Activated T-helper 1 cell treated with anti-CD3 and anti-CD28 coated beads, Interleukin-12 subunit alpha, Interleukin-12 subunit beta, Interleukin-2, Interleukin-4 antibody, amounts not matched to agents 30 ng/mL and 10 ng/mL and 1 ng/mL, durations not matched to agents 14 hours and 24 hours and 36 hours (primary cell): ENCODE data around the gene WDR88. TPM values are rescaled to one million over a fixed set of nuclear protein-coding genes. Genes with fewer than 3 reads are reported as not detected.
"Not testable (repeated sequence)": the region's sequence is repeated elsewhere in the genome, so short reads cannot be mapped to it uniquely, and the experiment has no call there.

ENCODE experiments used
- DNase-seq: peaks from one replicate; pipeline ENCODE4 v3.0.0; 2021; ENCODE audit warnings: low spot score
- H3K27ac Mint-ChIP-seq: one replicate; pipeline ENCODE4 v1.8.0; 2021; ENCODE audit warnings: mild to moderate bottlenecking, mixed read lengths
- H3K27me3 Mint-ChIP-seq: one replicate; pipeline ENCODE4 v1.8.0; 2022; ENCODE audit warnings: mild to moderate bottlenecking, moderate library complexity, mixed read lengths; ENCODE audit not compliant: insufficient read depth
- H3K36me3 Mint-ChIP-seq: one replicate; pipeline ENCODE4 v1.8.0; 2021; ENCODE audit warnings: low read depth, mixed read lengths
- H3K4me1 Mint-ChIP-seq: one replicate; pipeline ENCODE4 v1.8.0; 2021; ENCODE audit warnings: low read depth, mixed read lengths
- H3K4me3 Mint-ChIP-seq: one replicate; pipeline ENCODE4 v1.8.0; 2021; ENCODE audit warnings: mild to moderate bottlenecking, moderate library complexity, mixed read lengths
- H3K9me3 Mint-ChIP-seq: one replicate; pipeline ENCODE4 v1.8.0; 2021; ENCODE audit warnings: mixed read lengths
- intact Hi-C: fragments of 100-400 bp; cut with micrococcal nuclease; formaldehyde crosslinking; loops from one replicate; pipeline ENCODE4 v1.15.1; 2024
- total RNA-seq: library from RNA; stranded (reverse); gene quantifications from 2 replicates; pipeline ENCODE4 v1.2.3, GENCODE V29; 2022

Gene WDR88
- total RNA-seq, 1 donor from 2014 or later: not detected

DNA sequence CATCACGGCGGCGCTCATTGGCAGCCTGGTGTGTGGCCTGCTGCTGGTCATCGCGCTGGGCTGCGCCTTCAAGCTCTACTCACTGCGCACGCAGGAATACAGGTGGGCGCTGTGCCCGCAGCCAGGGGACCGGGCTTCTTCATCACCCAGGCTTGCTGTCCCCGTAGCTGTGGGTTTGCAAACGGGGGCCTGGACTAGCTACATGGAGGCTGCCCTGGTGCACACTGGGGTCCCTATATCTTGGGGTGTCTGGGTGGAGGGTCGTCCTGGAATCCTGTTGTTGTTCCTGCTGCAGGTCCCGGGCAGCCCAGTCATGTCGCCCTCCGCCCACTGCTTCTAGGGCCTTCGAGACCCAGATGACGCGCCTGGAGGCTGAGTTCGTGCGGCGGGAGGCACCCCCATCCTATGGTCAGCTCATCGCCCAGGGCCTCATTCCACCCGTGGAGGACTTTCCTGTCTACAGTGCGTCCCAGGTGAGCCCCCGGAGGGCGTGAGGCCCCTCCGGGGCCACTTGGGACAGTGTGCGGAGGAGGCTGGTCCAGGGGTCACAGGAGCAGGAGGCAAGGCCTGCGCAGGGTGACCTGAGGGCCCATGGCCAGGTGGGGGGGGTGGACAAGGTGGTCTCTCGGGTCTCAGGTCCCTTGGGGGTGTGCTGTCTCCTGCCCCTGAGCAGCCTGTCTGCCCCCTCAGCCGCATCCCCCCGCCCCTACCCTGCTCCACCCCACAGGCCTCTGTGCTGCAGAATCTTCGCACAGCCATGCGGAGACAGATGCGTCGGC is 74.5 kb downstream of the WDR88 start:
- intact Hi-C loops: no loop called here

GRCh38 chr19:33207040-33207620 is 75.2 kb downstream of the WDR88 start:
- Mint-ChIP-seq H3K4me1 (no peaks in the 10 kb centered on the region), H3K27me3 (no peaks in the 10 kb centered on the region), H3K36me3 (no peaks in the 10 kb centered on the region), H3K9me3 (no peaks in the 10 kb centered on the region), H3K4me3 (no peak overlapping the region), H3K27ac (no peak overlapping the region)
- intact Hi-C loops: no loop called here
- DNase-seq: no peak

More for the DNA sequence above, 74.5 kb downstream of the WDR88 start:
- Mint-ChIP-seq H3K4me3 (no peak overlapping the region), H3K4me1 (no peaks in the 10 kb centered on the region), H3K27ac (no peak overlapping the region), H3K27me3 (no peaks in the 10 kb centered on the region), H3K36me3 (no peaks in the 10 kb centered on the region), H3K9me3 (no peaks in the 10 kb centered on the region)
- no peak for DNase-seq

GRCh38 chr19:33207903-33208302 is 76.0 kb downstream of the WDR88 start:
- H3K27me3 Mint-ChIP-seq: no peaks in the 10 kb centered on the region
- H3K4me1 Mint-ChIP-seq: no peaks in the 10 kb centered on the region
- H3K9me3 Mint-ChIP-seq: no peaks in the 10 kb centered on the region
- H3K4me3 Mint-ChIP-seq: no peak overlapping the region
- no peaks in the 10 kb centered on the region for H3K36me3 Mint-ChIP-seq
- DNase-seq: no peak
- intact Hi-C loops: no loop called here
- H3K27ac Mint-ChIP-seq: no peak overlapping the region

DNA sequence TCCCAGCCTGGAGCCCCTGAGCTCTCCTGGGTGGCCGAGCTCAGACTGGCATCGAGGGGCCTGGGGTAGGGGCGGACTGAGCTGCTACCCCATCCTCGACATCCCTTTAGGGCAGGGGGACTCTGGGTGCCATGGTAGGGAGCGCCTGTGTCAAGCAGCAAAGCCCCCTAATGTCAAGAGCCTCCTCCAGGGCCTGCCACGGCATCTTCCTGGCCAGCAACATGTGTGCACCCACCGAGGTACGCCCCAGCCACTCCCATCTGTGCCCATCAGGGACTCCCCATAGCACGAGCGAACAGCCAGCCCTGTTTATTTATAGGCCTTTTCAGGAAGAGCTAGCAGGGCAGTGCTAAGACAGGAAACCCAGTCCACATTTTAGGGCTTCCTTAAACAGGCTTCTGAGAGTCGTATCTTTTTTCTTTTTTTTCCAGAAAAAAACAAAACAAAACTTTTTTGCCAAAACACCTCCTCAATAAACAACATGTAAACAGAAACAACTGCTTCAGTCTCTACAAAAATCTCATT is 76.5 kb downstream of the WDR88 start:
- no peak overlapping the region for H3K4me3 Mint-ChIP-seq

GRCh38 chr19:33208904-33209849 is 77.3 kb downstream of the WDR88 start:
- no peaks in the 10 kb centered on the region for H3K36me3 Mint-ChIP-seq
- DNase-seq: no peak
- H3K9me3 Mint-ChIP-seq: no peaks in the 10 kb centered on the region
- H3K4me3 Mint-ChIP-seq: no peak overlapping the region
- intact Hi-C loops: no loop called here
- no peaks in the 10 kb centered on the region for H3K27me3 Mint-ChIP-seq
- H3K4me1 Mint-ChIP-seq: no peaks in the 10 kb centered on the region
- no peak overlapping the region for H3K27ac Mint-ChIP-seq

More for the DNA sequence above, 76.5 kb downstream of the WDR88 start:
- DNase-seq: no peak
- intact Hi-C loops: no loop called here
- H3K27me3 Mint-ChIP-seq: no peaks in the 10 kb centered on the region
- H3K27ac Mint-ChIP-seq: no peak overlapping the region
- no peaks in the 10 kb centered on the region for H3K4me1 Mint-ChIP-seq
- no peaks in the 10 kb centered on the region for H3K9me3 Mint-ChIP-seq
- no peaks in the 10 kb centered on the region for H3K36me3 Mint-ChIP-seq

- H3K36me3 Mint-ChIP-seq, H3K4me1 Mint-ChIP-seq, H3K27me3 Mint-ChIP-seq, H3K9me3 Mint-ChIP-seq, DNase-seq, intact Hi-C loops, H3K27ac Mint-ChIP-seq, H3K4me3 Mint-ChIP-seq: not testable (repeated sequence)
These were observed 77.9 kb downstream of the WDR88 start for GRCh38 chr19:33209850-33210230.

DNA sequence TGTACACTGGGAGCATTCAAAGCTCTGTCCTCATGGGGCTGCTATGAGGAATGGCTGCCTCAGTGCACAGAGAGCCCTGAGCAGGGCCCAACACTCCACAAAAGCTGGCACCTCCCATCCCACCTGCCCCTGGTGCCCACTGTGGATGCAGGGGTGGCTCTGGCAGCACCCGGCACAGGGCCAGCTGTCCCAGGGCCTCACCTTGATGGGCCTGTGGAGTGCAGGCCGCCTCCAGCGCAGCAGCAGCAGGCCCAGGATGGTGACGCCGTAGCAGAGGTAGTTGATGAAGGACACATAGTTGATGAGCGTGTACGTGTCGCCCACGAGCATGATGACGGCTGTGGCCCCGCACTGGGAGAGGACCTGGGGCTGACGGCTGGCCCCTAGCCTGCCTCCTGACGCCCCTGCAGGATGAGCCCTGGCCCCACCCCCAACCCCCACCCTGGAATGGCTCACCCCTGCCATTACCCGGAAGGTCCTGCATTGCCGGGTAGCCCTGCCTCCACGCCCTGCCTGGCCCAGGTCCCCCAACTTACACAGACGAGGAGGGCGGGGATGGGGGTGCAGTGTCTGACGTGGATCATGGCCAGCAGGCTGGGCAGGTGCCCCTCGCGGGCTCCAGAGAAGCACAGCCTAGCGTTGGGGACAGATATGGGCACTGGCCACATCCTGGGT is 78.5 kb downstream of the WDR88 start:
- Mint-ChIP-seq H3K36me3 (no peaks in the 10 kb centered on the region), H3K27ac (no peak overlapping the region), H3K4me1 (no peaks in the 10 kb centered on the region), H3K27me3 (no peaks in the 10 kb centered on the region), H3K9me3 (no peaks in the 10 kb centered on the region), H3K4me3 (no peak overlapping the region)
- intact Hi-C loops: no loop called here
- no peak for DNase-seq

- Mint-ChIP-seq H3K9me3 (no peaks in the 10 kb centered on the region), H3K36me3 (no peaks in the 10 kb centered on the region)
These were observed 80.0 kb downstream of the WDR88 start for GRCh38 chr19:33211794-33212435.

GRCh38 chr19:33212436-33213172 is 80.7 kb downstream of the WDR88 start:
- Mint-ChIP-seq H3K27me3 (no peaks in the 10 kb centered on the region), H3K4me3 (no peak overlapping the region), H3K4me1 (no peaks in the 10 kb centered on the region), H3K9me3 (no peaks in the 10 kb centered on the region), H3K27ac (no peak overlapping the region), H3K36me3 (no peaks in the 10 kb centered on the region)
- intact Hi-C loops: no loop called here
- no peak for DNase-seq

More at GRCh38 chr19:33211794-33212435, 80.0 kb downstream of the WDR88 start:
- H3K4me3 Mint-ChIP-seq: no peak overlapping the region
- intact Hi-C loops: no loop called here
- H3K4me1 Mint-ChIP-seq: no peaks in the 10 kb centered on the region
- H3K27me3 Mint-ChIP-seq: no peaks in the 10 kb centered on the region
- no peak for DNase-seq
- H3K27ac Mint-ChIP-seq: no peak overlapping the region

DNA sequence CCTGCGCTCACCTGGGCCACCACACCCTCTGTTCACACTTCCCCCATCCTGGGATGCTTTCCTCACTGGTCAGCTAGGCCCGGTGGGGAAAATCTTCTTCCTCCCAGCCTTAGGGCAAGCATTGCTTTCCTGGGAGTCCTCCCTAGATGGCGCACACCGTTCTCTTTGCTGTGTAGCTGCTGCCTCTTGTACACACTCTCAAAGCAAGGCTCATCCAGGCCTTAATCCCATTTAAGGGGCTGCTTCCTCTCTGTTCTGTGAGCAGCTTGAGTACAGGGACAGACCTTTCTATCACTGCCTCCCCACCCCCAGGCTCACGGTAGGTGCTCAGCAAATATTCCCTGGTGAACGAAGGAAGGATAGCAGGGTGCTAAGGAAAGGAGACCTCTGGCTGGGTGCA is 82.7 kb downstream of the WDR88 start:
- intact Hi-C loops: no loop called here
- Mint-ChIP-seq H3K27ac (no peak overlapping the region), H3K27me3 (no peaks in the 10 kb centered on the region), H3K36me3 (no peaks in the 10 kb centered on the region), H3K4me1 (no peaks in the 10 kb centered on the region), H3K4me3 (no peak overlapping the region), H3K9me3 (no peaks in the 10 kb centered on the region)
- no peak for DNase-seq

DNA sequence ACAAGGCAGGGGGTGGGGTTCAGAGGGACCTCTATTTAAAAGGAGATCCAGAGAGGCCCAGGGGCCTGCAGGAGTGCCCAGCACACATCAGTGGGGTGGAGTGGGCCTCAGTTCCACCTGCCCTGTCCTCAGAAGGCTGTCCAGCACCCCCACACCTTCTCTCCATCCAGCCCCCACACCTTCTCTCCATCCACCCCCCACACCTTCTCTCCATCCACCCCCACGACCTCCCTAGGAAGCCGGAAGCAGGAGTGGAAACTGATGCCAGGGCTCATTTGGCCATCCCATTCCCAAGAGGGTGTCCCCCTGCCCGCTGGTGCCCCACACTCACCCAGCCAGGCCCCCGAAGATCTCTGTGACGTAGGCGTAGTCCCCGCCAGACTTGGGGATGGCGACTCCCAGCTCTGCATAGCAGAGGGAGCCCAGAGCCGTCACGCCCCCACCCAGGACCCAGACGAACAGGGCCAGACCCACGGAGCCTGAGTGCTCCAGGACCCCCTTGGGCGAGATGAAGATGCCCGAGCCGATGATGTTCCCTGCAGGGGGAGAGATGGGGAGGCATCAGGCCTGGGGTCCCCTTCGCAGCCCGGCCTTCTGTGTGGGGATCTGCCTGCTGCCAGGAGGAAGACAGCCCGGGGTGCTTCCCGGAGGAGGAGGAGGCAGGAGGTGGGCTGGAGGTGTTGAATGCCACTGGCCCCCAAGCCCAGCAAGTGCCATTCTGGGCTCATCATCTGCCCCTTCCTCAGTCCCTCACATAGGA is 83.7 kb downstream of the WDR88 start:
- DNase-seq: no peak
- Mint-ChIP-seq H3K4me1 (no peaks in the 10 kb centered on the region), H3K4me3 (no peak overlapping the region), H3K27me3 (no peaks in the 10 kb centered on the region), H3K36me3 (no peaks in the 10 kb centered on the region), H3K27ac (no peak overlapping the region), H3K9me3 (no peaks in the 10 kb centered on the region)
- intact Hi-C loops: no loop called here
